ENCODE measurements around the gene HTR2A. TPM values are rescaled to one million over a fixed set of nuclear protein-coding genes. Genes with fewer than 3 reads are reported as not detected.

Gene HTR2A
- total RNA-seq, 1 experiment from 2014 or later: not detected

GRCh38 chr13:46914341-46914740 lies 17.5 kb upstream of the HTR2A start (continued):
- TF ChIP-seq, protein P1, sequence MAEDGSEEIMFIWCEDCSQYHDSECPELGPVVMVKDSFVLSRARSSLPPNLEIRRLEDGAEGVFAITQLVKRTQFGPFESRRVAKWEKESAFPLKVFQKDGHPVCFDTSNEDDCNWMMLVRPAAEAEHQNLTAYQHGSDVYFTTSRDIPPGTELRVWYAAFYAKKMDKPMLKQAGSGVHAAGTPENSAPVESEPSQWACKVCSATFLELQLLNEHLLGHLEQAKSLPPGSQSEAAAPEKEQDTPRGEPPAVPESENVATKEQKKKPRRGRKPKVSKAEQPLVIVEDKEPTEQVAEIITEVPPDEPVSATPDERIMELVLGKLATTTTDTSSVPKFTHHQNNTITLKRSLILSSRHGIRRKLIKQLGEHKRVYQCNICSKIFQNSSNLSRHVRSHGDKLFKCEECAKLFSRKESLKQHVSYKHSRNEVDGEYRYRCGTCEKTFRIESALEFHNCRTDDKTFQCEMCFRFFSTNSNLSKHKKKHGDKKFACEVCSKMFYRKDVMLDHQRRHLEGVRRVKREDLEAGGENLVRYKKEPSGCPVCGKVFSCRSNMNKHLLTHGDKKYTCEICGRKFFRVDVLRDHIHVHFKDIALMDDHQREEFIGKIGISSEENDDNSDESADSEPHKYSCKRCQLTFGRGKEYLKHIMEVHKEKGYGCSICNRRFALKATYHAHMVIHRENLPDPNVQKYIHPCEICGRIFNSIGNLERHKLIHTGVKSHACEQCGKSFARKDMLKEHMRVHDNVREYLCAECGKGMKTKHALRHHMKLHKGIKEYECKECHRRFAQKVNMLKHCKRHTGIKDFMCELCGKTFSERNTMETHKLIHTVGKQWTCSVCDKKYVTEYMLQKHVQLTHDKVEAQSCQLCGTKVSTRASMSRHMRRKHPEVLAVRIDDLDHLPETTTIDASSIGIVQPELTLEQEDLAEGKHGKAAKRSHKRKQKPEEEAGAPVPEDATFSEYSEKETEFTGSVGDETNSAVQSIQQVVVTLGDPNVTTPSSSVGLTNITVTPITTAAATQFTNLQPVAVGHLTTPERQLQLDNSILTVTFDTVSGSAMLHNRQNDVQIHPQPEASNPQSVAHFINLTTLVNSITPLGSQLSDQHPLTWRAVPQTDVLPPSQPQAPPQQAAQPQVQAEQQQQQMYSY (CRISPR knock-in tag; IDR thresholded peaks at IDR 0.05): no peak
- TF ChIP-seq, protein P2, sequence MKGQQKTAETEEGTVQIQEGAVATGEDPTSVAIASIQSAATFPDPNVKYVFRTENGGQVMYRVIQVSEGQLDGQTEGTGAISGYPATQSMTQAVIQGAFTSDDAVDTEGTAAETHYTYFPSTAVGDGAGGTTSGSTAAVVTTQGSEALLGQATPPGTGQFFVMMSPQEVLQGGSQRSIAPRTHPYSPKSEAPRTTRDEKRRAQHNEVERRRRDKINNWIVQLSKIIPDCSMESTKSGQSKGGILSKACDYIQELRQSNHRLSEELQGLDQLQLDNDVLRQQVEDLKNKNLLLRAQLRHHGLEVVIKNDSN (CRISPR knock-in tag; IDR thresholded peaks at IDR 0.05): no peak
- TF ChIP-seq GTF2I (CRISPR knock-in tag; conservative IDR thresholded peaks at IDR 0.05) (no peak), JAZF1 (CRISPR knock-in tag; IDR thresholded peaks at IDR 0.05) (no peak), CREM (CRISPR knock-in tag; IDR thresholded peaks at IDR 0.05) (no peak), RELA (CRISPR knock-in tag; IDR thresholded peaks at IDR 0.05; ENCODE audit: borderline replicate concordance) (no peak), SMAD4 (CRISPR knock-in tag; IDR thresholded peaks at IDR 0.05) (no peak), E2F1 (CRISPR knock-in tag; IDR thresholded peaks at IDR 0.05) (no peak)
- TF ChIP-seq, protein P3, sequence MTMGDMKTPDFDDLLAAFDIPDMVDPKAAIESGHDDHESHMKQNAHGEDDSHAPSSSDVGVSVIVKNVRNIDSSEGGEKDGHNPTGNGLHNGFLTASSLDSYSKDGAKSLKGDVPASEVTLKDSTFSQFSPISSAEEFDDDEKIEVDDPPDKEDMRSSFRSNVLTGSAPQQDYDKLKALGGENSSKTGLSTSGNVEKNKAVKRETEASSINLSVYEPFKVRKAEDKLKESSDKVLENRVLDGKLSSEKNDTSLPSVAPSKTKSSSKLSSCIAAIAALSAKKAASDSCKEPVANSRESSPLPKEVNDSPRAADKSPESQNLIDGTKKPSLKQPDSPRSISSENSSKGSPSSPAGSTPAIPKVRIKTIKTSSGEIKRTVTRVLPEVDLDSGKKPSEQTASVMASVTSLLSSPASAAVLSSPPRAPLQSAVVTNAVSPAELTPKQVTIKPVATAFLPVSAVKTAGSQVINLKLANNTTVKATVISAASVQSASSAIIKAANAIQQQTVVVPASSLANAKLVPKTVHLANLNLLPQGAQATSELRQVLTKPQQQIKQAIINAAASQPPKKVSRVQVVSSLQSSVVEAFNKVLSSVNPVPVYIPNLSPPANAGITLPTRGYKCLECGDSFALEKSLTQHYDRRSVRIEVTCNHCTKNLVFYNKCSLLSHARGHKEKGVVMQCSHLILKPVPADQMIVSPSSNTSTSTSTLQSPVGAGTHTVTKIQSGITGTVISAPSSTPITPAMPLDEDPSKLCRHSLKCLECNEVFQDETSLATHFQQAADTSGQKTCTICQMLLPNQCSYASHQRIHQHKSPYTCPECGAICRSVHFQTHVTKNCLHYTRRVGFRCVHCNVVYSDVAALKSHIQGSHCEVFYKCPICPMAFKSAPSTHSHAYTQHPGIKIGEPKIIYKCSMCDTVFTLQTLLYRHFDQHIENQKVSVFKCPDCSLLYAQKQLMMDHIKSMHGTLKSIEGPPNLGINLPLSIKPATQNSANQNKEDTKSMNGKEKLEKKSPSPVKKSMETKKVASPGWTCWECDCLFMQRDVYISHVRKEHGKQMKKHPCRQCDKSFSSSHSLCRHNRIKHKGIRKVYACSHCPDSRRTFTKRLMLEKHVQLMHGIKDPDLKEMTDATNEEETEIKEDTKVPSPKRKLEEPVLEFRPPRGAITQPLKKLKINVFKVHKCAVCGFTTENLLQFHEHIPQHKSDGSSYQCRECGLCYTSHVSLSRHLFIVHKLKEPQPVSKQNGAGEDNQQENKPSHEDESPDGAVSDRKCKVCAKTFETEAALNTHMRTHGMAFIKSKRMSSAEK (CRISPR knock-in tag; IDR thresholded peaks at IDR 0.05; ENCODE audit: borderline replicate concordance): no peak

DNA sequence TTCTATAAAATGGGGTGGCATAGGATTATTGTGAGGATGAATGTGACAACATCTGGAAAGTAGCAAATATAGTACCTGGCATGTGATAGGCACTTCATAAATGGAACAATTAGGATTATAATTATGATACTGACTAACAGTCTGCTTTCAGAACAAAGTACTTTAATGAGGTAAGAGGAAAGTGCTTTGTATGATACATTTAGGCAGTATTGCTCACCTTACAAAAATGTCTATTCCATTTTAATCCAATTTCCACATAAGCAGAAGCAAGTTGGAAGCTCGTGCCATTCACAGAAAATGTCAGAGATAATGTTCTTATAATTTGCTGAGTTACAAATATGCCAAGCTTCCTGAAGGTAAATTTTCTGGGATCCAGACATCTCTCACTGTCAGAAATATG lies 16.9 kb upstream of the HTR2A start:
- no peak overlapping the region for H3K27ac Mint-ChIP-seq
- ChIA-PET POLR2A (no interaction called here), CTCF (interaction anchor here (1.4 kb wide), 1 partner anchor 19 kb away, joined by 3 read pairs; no protein-coding TSS in a partner anchor)
- no peak overlapping the region for H3K4me3 Mint-ChIP-seq
- no peak for TF ChIP-seq TEAD1 (CRISPR knock-in tag; IDR thresholded peaks at IDR 0.05)
- TF ChIP-seq KAT7 (CRISPR knock-in tag; IDR thresholded peaks at IDR 0.05; ENCODE audit: borderline replicate concordance): no peak
- no peak for TF ChIP-seq TCF7 (CRISPR knock-in tag; IDR thresholded peaks at IDR 0.05; ENCODE audit: low read depth)
- TF ChIP-seq ZBTB43 (CRISPR knock-in tag; IDR thresholded peaks at IDR 0.05): no peak
- no peak for TF ChIP-seq ZNF423 (CRISPR knock-in tag; IDR thresholded peaks at IDR 0.05)
- TF ChIP-seq HMGXB4 (CRISPR knock-in tag; IDR thresholded peaks at IDR 0.05): no peak
- TF ChIP-seq, protein P3 (CRISPR knock-in tag; IDR thresholded peaks at IDR 0.05; ENCODE audit: borderline replicate concordance): no peak
- TF ChIP-seq ZNF121 (CRISPR knock-in tag; IDR thresholded peaks at IDR 0.05): no peak
- TF ChIP-seq ZNF396 (CRISPR knock-in tag; IDR thresholded peaks at IDR 0.05; ENCODE audit: borderline replicate concordance): no peak
- TF ChIP-seq SP1 (CRISPR knock-in tag; conservative IDR thresholded peaks at IDR 0.05): no peak
- TF ChIP-seq MAX (CRISPR knock-in tag; IDR thresholded peaks at IDR 0.05): no peak
- H3K27me3 Mint-ChIP-seq (ENCODE audit: low read depth): no peaks in the 10 kb centered on the region
- ATAC-seq (no peak), DNase-seq (ENCODE audit: low spot score) (no peak)
- H3K9me3 Mint-ChIP-seq: peaks cover 17% of the 10 kb centered on the region
- H3K4me1 Mint-ChIP-seq: no peaks in the 10 kb centered on the region
- peaks cover 14% of the 10 kb centered on the region for H3K36me3 Mint-ChIP-seq

Data from WTC11 (cell line).